Middle frontal gyrus (tissue), 1 donor: ENCODE results near the gene PARP1.
"Not testable (repeated sequence)": the region's sequence is repeated elsewhere in the genome, so short reads cannot be mapped to it uniquely, and the experiment has no call there.

ENCODE experiments used
- DNase-seq: peaks from one replicate; pipeline ENCODE4 v3.0.0-alpha.2; 2015; ENCODE audit warnings: low spot score; ENCODE audit errors: extremely low spot score

PARP1 gene

GRCh38 chr1:226407497-226408284, at the start of gene PARP1:
Gene PARP1 (minus strand): TSS chr1:226408093. CDS start chr1:226407929, 164 bp downstream.
- DNase-seq: peak; percentile 69

- no peak for DNase-seq
Observed at GRCh38 chr1:226457307-226457712, 49.4 kb upstream of the PARP1 start.

- DNase-seq: no peak
Observed at GRCh38 chr1:226455843-226456242, 48.0 kb upstream of the PARP1 start.

GRCh38 chr1:226454349-226454748, 46.5 kb upstream of the PARP1 start:
- no peak for DNase-seq

- no peak for DNase-seq
Observed at GRCh38 chr1:226453015-226453704, 45.3 kb upstream of the PARP1 start.

GRCh38 chr1:226450688-226451087, 42.8 kb upstream of the PARP1 start:
- DNase-seq: no peak

- DNase-seq: no peak
Observed at GRCh38 chr1:226449823-226450222, 41.9 kb upstream of the PARP1 start.

- no peak for DNase-seq
Observed at GRCh38 chr1:226447932-226448665, 40.2 kb upstream of the PARP1 start.

- DNase-seq: no peak
Observed at GRCh38 chr1:226446094-226446493, 38.2 kb upstream of the PARP1 start.

- DNase-seq: no peak
Observed at GRCh38 chr1:226444901-226445300, 37.0 kb upstream of the PARP1 start.

- no peak for DNase-seq
Observed at GRCh38 chr1:226443439-226443838, 35.5 kb upstream of the PARP1 start.

- DNase-seq: no peak
Observed at GRCh38 chr1:226443033-226443432, 35.1 kb upstream of the PARP1 start.

- no peak for DNase-seq
Observed at GRCh38 chr1:226441629-226442028, 33.7 kb upstream of the PARP1 start.

- no peak for DNase-seq
Observed at GRCh38 chr1:226440512-226440911, 32.6 kb upstream of the PARP1 start.

GRCh38 chr1:226438007-226438406, 30.1 kb upstream of the PARP1 start:
- DNase-seq: no peak

- DNase-seq: no peak
Observed at GRCh38 chr1:226436855-226437491, 29.1 kb upstream of the PARP1 start.

GRCh38 chr1:226436472-226436854, 28.6 kb upstream of the PARP1 start:
- DNase-seq: no peak

- no peak for DNase-seq
Observed at GRCh38 chr1:226433341-226433720, 25.4 kb upstream of the PARP1 start.

- no peak for DNase-seq
Observed at GRCh38 chr1:226432586-226433340, 24.9 kb upstream of the PARP1 start.

- not testable (repeated sequence) for DNase-seq
Observed at GRCh38 chr1:226431898-226432297, 24.0 kb upstream of the PARP1 start.
